Cortex of kidney (tissue), 1 donor: ENCODE data around the gene TRPC4AP.

Experiments used
- DNase-seq: peaks from one replicate; lab custom pipeline; 2025; lab: John Stamatoyannopoulos, UW

Gene TRPC4AP

GRCh38 chr20:34986311-34987287, 106.0 kb downstream of the TRPC4AP start:
- no peak for DNase-seq

DNA sequence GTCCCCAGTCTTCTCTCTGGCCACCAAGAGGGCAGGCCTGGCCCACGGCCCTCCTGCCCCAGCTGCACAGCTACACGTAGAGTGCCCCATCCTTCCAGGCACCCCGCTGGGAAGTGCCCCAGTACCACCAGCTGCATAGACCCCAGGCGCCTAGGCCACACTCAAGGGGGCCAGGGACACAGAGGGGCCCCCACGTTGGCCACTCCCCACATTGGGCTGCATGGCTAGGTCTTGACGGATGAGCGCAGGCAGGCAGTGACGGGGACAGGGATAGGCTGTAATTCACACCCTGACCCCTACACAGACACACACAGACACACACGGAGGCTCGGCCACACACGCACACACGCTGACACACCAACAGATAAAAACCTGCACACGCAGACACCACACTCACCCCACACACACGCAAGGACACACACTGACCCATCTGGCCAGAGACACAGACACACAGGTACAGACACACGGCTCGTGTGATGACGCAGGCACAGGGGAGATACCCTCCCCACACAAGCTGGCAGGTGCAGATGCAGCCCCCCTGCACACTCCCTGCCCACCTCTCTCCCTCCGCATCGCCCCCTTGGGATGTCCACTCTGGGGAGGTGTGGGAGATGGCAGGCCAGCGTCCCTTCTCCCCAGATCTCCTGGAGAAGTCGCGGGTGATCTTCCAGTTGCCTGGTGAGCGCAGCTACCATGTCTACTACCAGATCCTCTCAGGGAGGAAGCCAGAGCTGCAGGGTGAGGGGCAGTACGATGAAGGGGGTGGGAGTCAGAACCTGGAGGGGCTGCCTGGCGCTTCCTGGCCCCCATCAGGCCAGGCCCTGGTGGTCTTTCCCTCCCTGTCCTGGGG, 106.9 kb downstream of the TRPC4AP start:
- no peak for DNase-seq

GRCh38 chr20:34984756-34985261, 107.8 kb downstream of the TRPC4AP start:
- DNase-seq, result no peak

DNA sequence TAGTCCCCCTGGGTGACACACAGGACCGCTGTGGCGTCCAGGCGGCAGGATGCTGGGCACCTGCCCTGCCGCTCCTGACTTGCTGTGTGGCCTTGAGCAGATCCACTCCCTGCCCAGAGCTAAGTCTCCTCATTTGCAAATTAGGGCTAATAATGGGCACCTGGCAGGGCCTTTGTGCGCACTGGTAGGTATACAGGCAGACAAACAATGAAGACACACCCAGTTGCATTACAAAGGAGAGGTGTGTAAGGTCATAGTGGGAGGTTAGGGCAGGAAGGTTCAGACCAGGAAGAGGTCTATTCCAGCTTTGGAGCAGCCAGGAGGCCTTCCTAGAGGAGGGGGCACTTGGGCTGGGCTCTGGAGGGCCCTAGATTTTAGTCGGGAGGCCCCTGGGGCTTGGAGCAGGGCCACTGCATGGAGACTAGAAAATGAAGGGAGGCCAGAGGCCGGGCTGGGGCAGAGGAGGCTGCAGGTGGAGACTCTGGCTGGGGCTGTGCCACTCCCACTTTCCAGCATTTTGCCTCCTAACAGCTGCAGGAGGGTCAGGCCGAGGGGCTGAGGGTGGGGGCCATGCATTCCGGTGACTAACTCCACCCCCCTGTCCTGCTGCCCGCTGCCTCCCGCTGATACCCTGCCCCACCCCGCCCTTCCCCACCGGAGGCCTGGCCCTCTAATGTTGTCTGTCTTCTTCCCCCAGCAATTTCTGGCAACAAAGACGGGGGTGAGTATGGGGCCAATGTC, 108.4 kb downstream of the TRPC4AP start:
- DNase-seq, result no peak

DNA sequence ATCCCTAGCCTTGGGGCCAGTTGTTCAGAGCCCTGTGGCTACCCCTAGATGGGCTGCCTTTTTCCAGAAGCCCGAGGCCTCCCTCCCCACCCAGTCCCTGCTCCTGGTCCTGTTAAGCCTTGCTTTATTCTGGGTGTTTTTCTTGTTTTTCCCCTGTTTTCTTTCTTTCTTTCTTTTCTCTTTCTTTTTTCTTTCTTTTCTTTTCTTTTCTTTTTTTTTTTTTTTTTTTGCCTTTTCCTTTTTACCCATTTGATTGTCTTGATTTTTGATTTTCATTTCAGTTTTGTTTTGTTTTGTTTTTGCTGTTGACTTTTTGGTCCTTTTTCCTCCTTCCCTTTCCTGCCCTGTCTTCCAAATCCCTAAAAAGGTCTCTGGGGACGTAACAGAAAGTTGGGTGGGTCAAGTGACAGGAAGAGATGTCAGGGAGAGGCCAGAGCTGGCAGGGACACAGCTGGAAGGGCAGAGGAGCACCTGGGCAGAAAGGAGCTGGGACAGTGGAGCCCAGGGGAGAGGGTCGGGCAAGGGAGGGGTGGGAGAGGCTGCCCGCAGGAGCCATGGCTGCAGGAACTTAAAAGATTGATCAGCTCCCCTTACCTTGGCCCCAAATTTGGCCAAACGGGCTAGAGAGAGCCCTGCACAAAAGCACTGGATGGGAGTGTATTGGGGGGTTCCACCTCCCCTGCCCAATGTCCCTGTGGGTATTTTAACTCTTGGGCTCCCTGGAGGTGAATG, 109.4 kb downstream of the TRPC4AP start:
- no peak for DNase-seq

GRCh38 chr20:34982270-34983088, 110.1 kb downstream of the TRPC4AP start:
- DNase-seq, result no peak

DNA sequence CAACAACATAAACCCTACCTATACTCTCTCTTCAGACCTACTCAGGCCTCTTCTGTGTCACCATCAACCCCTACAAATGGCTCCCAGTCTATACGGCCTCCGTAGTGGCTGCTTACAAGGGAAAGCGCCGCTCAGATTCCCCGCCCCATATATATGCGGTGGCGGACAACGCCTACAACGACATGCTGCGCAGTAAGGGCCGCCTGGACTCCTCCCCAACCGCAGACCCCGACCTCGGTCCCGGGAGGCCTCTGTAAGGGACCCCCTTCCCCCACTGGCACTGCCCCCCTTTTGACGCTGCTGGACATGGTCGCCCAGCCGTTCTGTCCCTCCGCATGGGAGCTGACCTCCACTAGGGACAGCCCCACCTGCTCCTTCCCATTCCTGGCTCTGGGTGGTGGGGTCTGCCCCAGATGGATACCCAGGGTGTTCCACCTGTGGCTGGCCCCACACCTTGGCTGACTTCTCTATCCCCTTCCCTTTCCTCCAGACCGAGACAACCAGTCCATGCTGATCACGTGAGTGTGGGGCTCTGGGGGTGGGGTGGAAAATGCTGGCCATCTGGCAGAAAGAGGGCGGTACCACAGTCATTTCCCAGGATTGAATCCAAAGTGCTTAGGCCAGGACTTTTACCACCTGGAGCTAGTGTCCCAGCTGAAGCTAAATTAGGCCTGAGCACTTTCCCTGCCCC, 111.9 kb downstream of the TRPC4AP start:
- no peak for DNase-seq

GRCh38 chr20:34979366-34980153, 113.0 kb downstream of the TRPC4AP start:
- DNase-seq, result no peak

DNA sequence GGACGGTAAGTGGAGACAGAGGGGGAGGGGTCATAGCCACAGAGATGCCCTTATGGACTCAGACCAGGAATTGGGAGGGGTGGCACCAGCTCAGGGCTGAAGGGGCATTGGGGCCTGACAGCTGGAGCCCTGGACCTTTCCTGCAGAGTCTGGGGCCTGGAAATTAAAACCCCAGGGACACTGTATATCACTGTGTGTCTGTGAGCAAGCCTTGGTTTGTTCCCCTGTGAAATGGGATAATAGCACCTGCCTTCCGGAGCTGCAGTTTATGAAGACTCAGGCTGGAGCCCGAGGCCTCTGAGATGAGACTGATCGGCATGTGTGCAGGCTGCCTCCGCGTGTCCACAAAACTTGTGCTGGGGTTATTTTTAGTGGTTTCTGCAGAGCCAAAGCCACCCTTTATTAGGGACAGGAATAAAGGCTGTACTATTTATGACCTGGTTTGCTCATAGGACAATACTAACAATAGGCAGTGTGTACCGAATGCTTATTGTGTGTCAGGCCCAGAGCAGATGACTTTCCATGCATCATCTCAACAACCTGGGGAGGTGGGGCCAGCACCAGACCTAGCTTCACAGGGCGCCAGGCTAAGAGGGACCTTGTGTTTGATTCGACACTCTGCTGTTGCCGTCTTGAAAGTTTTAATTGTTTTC, 114.4 kb downstream of the TRPC4AP start:
- no peak for DNase-seq

DNA sequence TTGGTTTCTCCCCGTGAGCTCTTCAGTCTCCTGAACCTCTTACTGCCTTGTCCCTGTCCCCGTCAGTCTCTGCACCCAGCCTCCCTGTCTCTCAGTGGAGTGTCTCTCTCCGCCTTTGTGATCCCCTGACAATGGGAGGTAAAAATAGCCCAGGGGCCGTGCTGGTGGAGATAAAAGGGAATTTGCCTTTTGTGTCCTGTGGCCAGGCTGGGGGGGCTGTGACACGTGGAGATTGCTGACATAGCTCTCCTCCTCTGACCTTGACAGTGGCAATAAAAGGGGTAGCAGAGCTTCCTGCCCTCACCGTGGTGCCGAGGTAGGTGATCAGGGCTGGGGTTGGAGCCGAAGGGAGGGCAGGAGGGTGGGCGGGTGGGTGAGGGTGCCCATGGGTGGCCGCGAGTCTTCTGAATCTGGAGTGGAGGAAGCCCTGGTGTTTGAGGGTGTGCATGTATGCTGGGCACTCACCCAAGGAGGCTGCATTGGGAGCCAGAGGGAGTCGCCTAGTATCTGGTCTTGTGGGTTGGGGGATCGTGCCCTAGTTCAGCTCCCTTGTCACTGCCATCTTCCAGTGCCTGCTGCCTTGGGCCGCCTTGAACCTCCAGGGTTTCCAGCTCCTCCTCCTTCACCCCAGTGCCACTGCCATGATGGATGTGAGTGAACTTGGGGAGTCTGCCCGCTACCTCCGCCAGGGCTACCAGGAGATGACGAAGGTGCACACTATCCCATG, 115.1 kb downstream of the TRPC4AP start:
- no peak for DNase-seq

- no peak for DNase-seq
Observed at GRCh38 chr20:34976286-34976685, 116.3 kb downstream of the TRPC4AP start.

DNA sequence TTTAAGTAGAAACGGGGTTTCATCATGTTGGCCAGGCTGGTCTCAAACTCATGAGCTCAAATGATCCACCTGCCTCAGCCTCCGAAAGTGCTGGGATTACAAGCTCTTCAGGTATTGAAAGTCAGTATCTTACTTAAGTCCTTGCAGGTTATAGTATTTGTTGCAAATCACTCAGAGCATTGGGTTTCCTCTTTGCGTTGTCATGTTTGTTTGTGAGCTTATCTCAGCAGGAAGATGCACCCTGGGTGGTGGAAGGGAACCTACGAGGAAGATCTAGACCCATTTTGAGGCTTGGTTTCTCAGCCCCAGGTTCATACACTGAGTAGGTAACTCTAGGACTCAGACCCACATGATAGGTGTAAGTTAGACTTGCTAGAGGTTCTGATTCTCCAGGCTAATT, 118.4 kb downstream of the TRPC4AP start:
- DNase-seq, result no peak

GRCh38 chr20:34971561-34972235, 120.9 kb downstream of the TRPC4AP start:
- no peak for DNase-seq

GRCh38 chr20:34970846-34971560, 121.6 kb downstream of the TRPC4AP start:
- DNase-seq, result no peak

DNA sequence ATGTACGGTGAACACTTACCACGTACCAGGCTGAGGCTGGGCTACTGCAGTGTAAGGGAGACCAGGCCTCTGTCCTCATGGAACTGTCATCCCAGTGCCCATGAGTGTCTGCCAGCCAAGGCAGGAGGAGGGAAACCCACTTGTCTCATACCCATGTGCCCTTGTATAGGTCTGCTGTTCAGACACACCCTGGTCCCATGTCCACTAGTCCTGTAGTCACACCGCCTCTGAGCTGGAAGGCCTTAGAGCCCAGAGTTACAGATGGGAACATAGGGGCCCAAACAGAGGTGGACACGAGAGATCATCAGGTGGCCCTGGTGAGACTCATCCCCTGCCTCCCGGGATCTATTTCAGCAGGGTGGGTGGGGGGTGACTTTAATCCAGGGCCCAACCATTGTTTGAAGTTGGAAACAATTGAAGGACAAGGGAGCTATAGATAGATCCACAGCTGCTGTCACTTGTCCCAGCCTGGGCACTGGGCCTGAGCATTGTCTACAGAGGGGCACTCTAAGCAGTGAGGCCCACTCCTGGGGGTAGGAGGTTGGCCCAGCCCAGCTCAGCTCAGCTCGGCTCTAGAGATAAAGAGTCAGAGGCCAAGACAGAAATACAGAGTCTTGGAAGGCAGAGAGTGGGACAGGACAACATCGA, 122.3 kb downstream of the TRPC4AP start:
- no peak for DNase-seq
